ENCODE results near the gene ANKRD33.
A peak's percentile ranks its signal among the peaks of the same experiment; 100 is the strongest.

Gene ANKRD33

DNA sequence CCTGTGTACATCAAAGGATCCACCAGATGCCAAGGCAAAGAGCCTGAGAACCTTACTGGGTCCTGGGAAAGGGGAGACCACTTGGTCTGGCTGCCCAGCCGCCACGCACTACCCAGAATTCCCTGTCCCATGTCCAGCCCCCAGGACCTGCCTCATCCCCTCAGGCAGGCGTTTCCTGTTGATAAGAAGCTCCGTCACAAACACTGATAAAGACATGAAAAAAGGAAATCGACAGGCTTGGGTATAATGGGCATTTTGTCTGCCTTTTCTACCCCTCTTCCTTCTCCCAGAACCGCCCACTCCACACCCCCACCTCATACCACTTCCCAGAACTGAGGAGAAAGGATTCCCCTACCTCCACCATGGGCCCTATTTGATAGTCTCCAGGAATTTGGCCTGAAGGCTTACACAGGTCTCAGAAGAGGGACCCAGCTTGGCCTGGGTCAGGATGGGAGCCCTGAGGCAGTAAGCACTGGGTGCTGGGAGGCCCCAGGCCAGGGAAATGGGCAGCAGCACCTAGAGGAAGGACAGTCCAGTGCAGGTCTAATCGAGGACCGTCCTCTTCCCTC lies 38.2 kb downstream of the ANKRD33 start:
- DNase-seq (no peak), ATAC-seq (replicated peaks) (no peak)
- Mint-ChIP-seq H3K36me3 (ENCODE audit: insufficient read depth) (no peaks in the 10 kb centered on the region), H3K9me3 (no peaks in the 10 kb centered on the region), H3K27ac (peak overlapping the region in 1 of 2 donors; percentile 54), H3K27me3 (peaks cover 0 to 24% of the 10 kb centered on the region in 2 donors), H3K4me1 (ENCODE audit: low read depth in 2 of 2) (peaks cover 4 to 5% of the 10 kb centered on the region in 2 donors), H3K4me3 (no peak overlapping the region)

DNA sequence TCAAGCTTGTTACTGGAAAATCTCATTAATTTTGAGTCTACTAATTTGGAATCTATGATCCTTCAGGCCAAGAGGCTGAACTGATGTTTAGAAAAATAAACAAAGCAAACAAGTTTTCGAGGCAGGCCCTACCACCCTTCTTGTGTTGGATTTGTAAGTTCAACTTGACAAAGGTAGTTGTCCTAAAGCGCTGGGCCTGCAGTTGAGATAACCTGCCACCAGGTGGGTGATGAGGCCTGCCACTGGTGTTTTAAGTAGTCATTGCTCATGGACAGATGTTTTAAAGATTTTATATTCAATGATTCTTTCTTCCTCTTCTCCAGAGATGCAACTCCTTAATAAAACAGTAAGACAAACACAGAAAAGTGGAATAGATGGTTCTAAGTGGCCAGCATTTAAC lies 38.8 kb downstream of the ANKRD33 start:
- DNase-seq (peak; percentile 35 to 39 (median 36)), ATAC-seq (replicated peaks) (peak; percentile 37)
- no peaks in the 10 kb centered on the region for H3K9me3 Mint-ChIP-seq
- no peak overlapping the region for H3K27ac Mint-ChIP-seq
- H3K4me3 Mint-ChIP-seq = no peak overlapping the region
- H3K36me3 Mint-ChIP-seq (ENCODE audit: insufficient read depth) = no peaks in the 10 kb centered on the region
- H3K4me1 Mint-ChIP-seq (ENCODE audit: low read depth in 2 of 2) = peaks cover 4 to 5% of the 10 kb centered on the region in 2 donors
- H3K27me3 Mint-ChIP-seq = peaks cover 0 to 24% of the 10 kb centered on the region in 2 donors

DNA sequence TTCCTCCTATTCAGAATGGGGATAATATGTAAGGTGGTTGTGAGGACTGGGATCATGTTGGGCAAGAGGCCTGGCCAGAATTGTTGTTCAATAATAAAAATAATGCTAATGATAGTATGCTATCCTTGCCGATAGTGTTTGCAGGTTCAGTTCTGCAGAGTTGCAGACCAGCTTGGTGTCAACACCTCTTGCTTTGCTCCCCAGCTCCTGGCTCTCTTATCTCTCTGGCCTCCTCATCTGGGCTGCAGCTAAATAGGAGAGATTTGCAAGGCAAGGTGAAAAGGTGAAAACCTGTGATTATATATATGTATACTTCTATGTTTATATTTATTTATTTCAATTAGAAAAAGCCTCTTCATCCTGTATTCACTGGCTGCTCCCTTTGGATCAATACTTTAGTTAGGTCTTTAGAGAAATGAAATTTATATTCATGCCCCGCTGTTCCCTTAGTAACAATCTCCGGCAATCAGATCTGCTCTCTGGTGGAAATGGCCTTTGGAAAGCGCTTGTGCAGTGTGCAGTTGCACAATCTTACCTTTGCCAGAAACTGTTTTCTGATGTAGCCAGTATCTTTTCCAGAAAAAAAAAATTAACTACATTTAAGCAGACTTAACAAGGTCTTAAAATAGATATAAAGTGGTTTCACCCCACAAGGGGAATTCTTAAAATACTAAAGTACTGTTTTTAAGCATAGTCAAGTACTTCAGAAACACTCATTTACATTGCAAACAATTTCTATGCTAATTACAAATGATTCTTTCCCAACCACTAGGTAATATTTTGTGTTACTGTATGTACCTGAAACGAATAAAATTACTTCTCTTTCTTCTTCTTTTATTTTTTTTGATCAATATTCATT lies 44.5 kb downstream of the ANKRD33 start:
- Mint-ChIP-seq H3K4me1 (ENCODE audit: low read depth in 2 of 2) (no peaks in the 10 kb centered on the region), H3K4me3 (no peak overlapping the region), H3K27ac (no peak overlapping the region), H3K9me3 (no peaks in the 10 kb centered on the region), H3K27me3 (peaks cover 7 to 10% of the 10 kb centered on the region in 2 donors), H3K36me3 (ENCODE audit: insufficient read depth) (no peaks in the 10 kb centered on the region)
- DNase-seq (no peak), ATAC-seq (replicated peaks) (no peak)

DNA sequence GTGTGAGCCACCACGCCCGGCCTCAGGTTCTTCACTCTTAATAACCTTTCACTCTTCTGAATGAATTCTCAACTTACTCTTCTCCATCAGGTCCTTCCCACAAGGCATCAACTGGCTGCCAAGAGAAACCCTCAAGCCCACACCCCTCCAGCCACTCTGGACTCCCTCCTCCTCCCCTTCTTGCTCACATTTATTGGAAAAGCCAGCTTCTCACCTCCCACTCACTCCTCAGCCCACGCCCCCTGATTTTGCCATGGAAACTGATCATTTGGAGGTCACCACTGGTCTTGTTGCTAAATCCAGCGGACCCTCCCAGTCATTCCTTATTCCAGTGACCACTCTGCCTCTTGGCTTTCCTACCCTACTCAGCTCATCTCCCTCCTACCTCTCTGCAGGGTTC lies 46.2 kb downstream of the ANKRD33 start:
- Mint-ChIP-seq H3K27ac (no peak overlapping the region), H3K36me3 (ENCODE audit: insufficient read depth) (no peaks in the 10 kb centered on the region), H3K4me3 (no peak overlapping the region), H3K4me1 (ENCODE audit: low read depth in 2 of 2) (no peaks in the 10 kb centered on the region), H3K9me3 (no peaks in the 10 kb centered on the region), H3K27me3 (peaks cover 7 to 10% of the 10 kb centered on the region in 2 donors)
- DNase-seq = no peak
- no peak for ATAC-seq (replicated peaks)

DNA sequence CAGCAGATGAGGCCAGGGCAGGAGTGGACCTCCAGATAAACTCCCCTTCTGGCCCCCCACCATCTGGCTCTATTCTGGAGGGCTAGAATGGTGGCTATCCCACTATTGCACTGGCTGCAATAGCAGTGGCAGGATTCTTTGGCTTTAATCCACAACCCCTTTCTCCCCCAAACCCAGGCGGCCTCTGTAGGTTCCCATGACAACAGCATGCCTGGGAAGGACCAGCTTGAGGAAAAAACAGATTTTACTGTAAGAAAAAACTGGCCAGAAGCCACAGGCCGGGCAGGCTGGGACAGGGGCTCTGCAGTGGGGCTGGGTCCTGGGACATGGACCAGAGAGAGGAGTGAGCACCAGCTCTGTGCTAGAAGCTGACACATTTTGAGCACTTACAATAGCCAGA lies 50.0 kb downstream of the ANKRD33 start:
- no peak overlapping the region for H3K4me3 Mint-ChIP-seq
- H3K27ac Mint-ChIP-seq = no peak overlapping the region
- peaks cover 0 to 3% of the 10 kb centered on the region in 2 donors for H3K4me1 Mint-ChIP-seq (ENCODE audit: low read depth in 2 of 2)
- H3K36me3 Mint-ChIP-seq (ENCODE audit: insufficient read depth) = peaks cover 2% of the 10 kb centered on the region
- no peaks in the 10 kb centered on the region for H3K9me3 Mint-ChIP-seq
- DNase-seq = no peak
- no peak for ATAC-seq (replicated peaks)
- peaks cover 27 to 46% of the 10 kb centered on the region in 2 donors for H3K27me3 Mint-ChIP-seq

DNA sequence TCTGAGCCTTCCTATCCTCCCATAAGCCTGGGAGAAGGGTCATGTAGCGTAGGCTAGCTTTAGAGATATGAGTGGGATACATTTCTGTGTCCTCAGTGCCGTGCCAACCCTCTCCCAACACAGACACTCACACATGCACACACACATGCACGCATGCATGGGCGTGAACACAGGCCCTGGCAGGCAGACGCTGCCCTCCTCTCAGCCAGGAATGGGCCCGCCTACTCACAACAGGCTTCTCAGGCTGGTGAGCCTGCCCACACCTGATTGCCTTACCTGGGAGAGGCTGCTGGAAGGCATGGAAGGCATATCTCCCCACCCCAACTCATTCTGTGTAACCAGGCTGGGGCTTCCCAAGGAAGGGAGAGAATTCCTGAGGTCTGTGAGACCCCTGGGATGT lies 50.8 kb downstream of the ANKRD33 start:
- H3K4me1 Mint-ChIP-seq (ENCODE audit: low read depth in 2 of 2) = peaks cover 0 to 3% of the 10 kb centered on the region in 2 donors
- H3K27ac Mint-ChIP-seq = no peak overlapping the region
- H3K9me3 Mint-ChIP-seq = no peaks in the 10 kb centered on the region

DNA sequence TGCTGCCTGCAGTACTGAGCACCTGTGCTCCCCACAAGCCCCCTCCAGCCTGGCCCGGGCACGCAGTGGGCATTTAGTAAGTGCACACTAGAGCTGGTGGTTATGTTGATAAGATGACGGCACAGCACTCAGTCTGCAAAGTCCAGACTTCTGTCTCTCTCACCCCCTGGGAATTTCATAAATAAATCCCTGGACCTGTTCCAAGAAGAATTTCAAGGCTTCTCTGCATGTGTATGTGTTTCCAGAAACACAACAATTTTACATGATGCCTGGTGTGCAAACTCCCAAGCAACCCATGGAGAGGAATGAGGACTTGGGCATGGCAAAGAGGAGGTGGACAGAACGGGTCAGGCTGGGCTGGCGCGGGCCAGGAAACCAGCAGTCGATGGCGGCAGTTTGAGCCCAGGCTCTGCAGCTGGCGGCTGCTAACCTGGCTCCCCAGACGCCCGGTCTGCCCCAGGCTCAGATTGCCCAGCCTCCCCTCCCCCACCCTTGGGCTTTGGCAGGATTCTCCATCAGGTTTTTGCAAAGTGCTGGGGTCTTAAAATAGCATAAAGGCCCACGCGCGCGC lies 53.2 kb downstream of the ANKRD33 start:
- no peak overlapping the region for H3K4me3 Mint-ChIP-seq
- peaks cover 28 to 53% of the 10 kb centered on the region in 2 donors for H3K27me3 Mint-ChIP-seq
- peak overlapping the region in 1 of 2 donors; percentile 6 for H3K27ac Mint-ChIP-seq
- DNase-seq (no peak), ATAC-seq (replicated peaks) (no peak)
- peaks cover 0 to 3% of the 10 kb centered on the region in 2 donors for H3K4me1 Mint-ChIP-seq (ENCODE audit: low read depth in 2 of 2)
- H3K36me3 Mint-ChIP-seq (ENCODE audit: insufficient read depth) = peaks cover 2% of the 10 kb centered on the region
- peaks cover 4 to 14% of the 10 kb centered on the region in 2 donors for H3K9me3 Mint-ChIP-seq

More for the DNA sequence above, 50.8 kb downstream of the ANKRD33 start:
- Mint-ChIP-seq H3K27me3 (peaks cover 27 to 54% of the 10 kb centered on the region in 2 donors), H3K4me3 (no peak overlapping the region), H3K36me3 (ENCODE audit: insufficient read depth) (peaks cover 2% of the 10 kb centered on the region)
- ATAC-seq (replicated peaks) (no peak), DNase-seq (no peak)

All from effector memory CD8-positive, alpha-beta T cell (primary cell).